ENCODE data around the gene PPP6R3.
A peak's percentile ranks its signal among the peaks of the same experiment; 100 is the strongest.
"Not testable (repeated sequence)": the region's sequence is repeated elsewhere in the genome, so short reads cannot be mapped to it uniquely, and the experiment has no call there.

Gene PPP6R3

DNA sequence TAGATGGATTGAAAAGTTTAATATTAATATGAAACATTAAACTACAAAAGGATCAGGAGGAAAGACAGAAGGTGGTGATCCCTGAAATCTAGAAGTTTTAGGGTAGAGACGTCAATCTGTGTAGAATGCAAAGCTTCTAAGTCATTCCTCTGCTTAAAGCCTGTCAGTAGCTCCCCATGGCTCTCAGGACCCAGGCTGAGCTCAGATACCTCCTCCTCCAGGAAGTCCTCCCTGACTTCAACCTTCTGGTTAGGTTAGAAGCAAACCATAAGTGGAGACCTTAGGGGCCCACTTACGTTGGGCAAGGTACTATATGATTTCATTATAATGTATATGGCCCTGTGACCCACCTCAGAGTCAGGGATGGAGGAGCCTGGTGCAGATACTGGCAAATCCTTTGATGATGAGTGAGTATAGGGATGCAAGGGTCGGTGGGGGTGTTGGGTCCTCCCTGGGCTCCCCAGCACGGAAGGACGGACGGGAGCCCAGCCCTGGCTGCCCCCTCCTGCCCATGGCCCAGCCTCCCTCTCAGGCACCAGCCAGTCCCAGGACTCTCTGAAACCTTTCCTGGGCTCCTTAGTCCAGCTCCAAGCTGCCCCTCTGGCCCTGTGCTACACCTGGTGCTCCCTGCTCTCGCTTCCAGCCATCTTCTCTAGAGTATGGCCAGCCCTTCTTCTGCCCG lies 3.2 kb upstream of the PPP6R3 start:
- TF ChIP-seq, protein P1, sequence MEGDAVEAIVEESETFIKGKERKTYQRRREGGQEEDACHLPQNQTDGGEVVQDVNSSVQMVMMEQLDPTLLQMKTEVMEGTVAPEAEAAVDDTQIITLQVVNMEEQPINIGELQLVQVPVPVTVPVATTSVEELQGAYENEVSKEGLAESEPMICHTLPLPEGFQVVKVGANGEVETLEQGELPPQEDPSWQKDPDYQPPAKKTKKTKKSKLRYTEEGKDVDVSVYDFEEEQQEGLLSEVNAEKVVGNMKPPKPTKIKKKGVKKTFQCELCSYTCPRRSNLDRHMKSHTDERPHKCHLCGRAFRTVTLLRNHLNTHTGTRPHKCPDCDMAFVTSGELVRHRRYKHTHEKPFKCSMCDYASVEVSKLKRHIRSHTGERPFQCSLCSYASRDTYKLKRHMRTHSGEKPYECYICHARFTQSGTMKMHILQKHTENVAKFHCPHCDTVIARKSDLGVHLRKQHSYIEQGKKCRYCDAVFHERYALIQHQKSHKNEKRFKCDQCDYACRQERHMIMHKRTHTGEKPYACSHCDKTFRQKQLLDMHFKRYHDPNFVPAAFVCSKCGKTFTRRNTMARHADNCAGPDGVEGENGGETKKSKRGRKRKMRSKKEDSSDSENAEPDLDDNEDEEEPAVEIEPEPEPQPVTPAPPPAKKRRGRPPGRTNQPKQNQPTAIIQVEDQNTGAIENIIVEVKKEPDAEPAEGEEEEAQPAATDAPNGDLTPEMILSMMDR (IDR thresholded peaks at IDR 0.05; ENCODE audit: extremely low read depth, insufficient read depth, missing control alignments), result no peak
- in situ Hi-C loops (cut with MboI; ENCODE audit: low pct_unique_long_range_greater_than_20kb, low sequenced_read_pairs, unreplicated experiment), result no loop called here
- DNase-seq (ENCODE audit: low spot score), result no peak

DNA sequence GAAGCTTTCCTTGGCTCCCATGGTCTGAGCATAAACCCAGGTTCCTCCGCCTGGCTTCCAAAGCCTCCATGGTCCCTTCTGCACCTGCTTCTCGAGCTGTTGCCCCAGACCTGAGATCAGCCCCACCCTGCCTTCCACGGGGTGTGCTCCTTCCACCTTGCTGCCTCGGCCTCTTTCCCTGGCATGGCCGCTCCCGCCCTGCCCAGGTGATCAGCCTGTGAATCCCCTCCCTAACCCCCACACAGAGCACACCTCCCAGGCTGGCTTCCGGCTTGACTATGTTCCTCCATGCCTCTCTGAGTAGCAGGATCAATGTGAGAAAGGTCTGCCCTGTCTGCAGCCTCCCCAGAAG lies 2.7 kb upstream of the PPP6R3 start:
- DNase-seq (ENCODE audit: low spot score), result no peak
- TF ChIP-seq, protein P1 (IDR thresholded peaks at IDR 0.05; ENCODE audit: extremely low read depth, insufficient read depth, missing control alignments), result no peak
- in situ Hi-C loops (cut with MboI; ENCODE audit: low pct_unique_long_range_greater_than_20kb, low sequenced_read_pairs, unreplicated experiment), result no loop called here

DNA sequence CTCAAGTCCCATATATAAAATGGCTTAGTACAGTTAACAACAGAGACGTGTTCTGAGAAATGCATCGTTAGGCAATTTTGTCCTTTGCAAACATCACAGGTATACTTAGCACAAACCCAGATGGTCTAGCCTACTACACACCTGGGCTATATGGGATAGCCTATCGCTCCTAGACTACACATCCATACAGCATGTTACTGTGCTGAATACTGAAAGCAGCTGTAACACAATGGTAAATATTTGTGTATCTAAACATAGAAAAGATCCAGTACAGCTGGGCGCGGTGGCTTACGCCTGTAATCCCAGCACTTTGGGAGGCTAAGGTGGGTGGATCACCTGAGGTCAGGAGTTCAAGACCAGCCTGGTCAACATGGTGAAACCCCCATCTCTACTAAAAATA lies 2.2 kb upstream of the PPP6R3 start:
- in situ Hi-C loops (cut with MboI; ENCODE audit: low pct_unique_long_range_greater_than_20kb, low sequenced_read_pairs, unreplicated experiment); DNase-seq (ENCODE audit: low spot score): not testable (repeated sequence)

DNA sequence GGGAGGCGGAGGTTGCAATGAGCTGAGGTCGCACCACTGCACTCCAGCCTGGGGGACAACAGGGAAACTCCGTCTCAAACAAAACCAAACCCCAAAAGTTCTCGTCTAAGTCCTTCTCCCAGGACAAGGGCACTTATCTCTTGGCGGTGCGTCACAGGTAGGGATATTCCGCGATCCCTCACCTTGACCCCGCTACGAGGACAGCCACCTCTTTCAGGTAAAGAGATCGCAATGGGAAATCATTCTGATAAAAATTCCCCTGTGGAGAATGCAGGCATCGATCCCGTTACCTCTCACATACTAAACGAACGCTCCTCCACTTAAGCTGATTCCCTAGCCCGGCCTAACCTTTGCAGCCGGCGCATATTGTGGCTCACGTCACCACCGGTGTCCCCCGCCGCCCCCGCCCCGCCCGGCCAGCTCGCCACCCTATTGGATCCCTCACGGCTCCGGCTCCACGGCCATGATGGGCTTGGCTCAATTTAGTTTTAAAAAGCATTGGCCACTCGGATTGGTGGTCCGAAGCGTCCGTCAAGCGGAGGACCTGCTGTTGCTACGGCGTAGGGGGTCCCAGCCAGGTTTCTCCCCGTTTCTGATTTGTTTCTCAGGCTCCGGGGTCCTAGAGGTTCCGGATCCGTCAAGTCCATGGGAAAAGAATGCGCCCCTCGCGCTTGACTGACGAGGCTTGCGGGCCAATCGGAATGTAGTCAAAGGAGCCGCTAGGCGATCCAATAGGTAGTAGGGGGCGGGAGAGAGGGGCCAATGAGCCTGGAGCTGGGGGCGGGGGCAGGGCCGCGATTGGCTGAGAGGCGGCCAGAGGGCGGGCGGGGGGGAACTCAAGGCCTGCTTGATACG lies 439 bp upstream of the PPP6R3 start:
- TF ChIP-seq, protein P1 (IDR thresholded peaks at IDR 0.05; ENCODE audit: extremely low read depth, insufficient read depth, missing control alignments), result no peak
- in situ Hi-C loops (cut with MboI; ENCODE audit: low pct_unique_long_range_greater_than_20kb, low sequenced_read_pairs, unreplicated experiment), result no loop called here
- DNase-seq (ENCODE audit: low spot score), result peak; percentile 99

DNA sequence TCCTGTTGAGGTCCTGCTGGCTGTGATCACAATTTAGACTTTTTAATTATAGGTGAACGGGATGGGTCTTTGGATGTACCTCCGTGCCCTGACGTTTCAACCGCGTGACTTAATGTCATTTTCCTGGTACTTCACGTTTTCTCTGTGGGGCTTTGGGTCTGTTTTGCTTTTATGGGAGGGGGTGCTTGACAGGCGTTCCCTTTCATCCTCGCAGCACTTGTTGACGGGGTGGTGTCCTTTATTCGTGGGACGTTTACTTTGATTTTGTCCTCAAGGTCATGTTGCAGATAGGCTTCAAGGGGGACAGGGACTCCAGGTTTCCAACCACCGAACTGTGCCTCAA lies 994 bp downstream of the PPP6R3 start:
- no peak for DNase-seq (ENCODE audit: low spot score)
- TF ChIP-seq, protein P1 (IDR thresholded peaks at IDR 0.05; ENCODE audit: extremely low read depth, insufficient read depth, missing control alignments), result no peak
- in situ Hi-C loops (cut with MboI; ENCODE audit: low pct_unique_long_range_greater_than_20kb, low sequenced_read_pairs, unreplicated experiment), result no loop called here

DNA sequence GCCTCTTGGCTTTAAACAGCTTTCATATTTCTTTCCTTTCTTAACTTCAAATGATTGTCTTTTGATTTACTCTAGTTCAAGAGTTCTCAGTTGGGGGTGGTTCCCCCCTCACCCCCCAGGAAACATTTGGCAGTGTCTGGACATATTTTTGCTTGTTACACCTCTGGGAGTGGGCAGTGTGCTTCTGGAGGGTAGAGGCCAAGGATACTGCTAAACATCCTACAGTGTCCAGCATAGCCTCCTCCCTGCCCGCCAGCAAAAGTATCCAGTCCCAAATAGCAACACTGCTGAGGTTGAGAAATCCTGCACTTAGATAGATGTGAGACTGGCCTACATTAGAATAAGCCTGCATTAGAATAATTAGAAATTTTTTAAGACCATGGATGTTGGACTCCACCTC lies 3.2 kb downstream of the PPP6R3 start:
- TF ChIP-seq, protein P1 (IDR thresholded peaks at IDR 0.05; ENCODE audit: extremely low read depth, insufficient read depth, missing control alignments), result no peak
- no peak for DNase-seq (ENCODE audit: low spot score)
- in situ Hi-C loops (cut with MboI; ENCODE audit: low pct_unique_long_range_greater_than_20kb, low sequenced_read_pairs, unreplicated experiment), result no loop called here

DNA sequence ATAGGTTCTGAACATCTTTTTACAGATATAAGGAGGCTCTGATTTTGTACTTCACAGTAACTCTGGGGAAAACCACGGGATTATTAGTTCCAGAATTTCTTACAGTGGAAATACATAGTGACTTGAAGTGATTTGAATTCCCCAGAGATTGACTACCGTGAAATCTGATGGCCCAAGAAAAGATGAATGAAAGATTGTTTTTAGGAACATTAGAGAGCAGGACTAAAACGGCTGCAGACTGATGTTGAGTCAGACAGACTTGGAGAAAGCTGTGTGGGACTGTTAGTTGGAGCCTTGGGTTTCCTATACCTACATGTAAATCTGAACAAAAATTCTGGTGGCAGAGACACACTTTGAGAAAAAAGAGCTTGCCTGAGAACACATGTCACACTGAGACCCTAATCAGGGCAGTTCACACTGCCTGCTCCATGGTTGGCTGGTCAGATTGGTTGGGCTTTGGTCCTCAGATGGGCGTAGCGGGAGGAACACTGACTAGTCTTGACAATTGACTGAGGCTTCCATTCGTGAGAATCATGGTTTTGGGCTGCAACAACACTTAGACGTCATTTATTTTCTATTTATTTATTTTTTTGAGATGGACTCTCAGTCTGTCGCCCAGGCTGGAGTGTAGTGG lies 6.8 kb downstream of the PPP6R3 start:
- in situ Hi-C loops (cut with MboI; ENCODE audit: low pct_unique_long_range_greater_than_20kb, low sequenced_read_pairs, unreplicated experiment), result no loop called here
- no peak for DNase-seq (ENCODE audit: low spot score)
- TF ChIP-seq, protein P1 (IDR thresholded peaks at IDR 0.05; ENCODE audit: extremely low read depth, insufficient read depth, missing control alignments), result no peak

Data from GM13977 (cell line).